GM21447 (cell line): ENCODE data around the gene RGS7.
"Not testable (repeated sequence)": the region's sequence is repeated elsewhere in the genome, so short reads cannot be mapped to it uniquely, and the experiment has no call there.

Source experiments
- ATAC-seq: cut with Tn5 transposase; IDR thresholded peaks from one replicate; pipeline ENCODE4 v1.9.1; 2021; ENCODE audit not compliant: unreplicated experiment

The RGS7 gene

GRCh38 chr1:241274693-241275092 is 82.3 kb downstream of the RGS7 start:
- no peak for ATAC-seq

- no peak for ATAC-seq
These were observed 84.2 kb downstream of the RGS7 start for GRCh38 chr1:241272828-241273227.

DNA sequence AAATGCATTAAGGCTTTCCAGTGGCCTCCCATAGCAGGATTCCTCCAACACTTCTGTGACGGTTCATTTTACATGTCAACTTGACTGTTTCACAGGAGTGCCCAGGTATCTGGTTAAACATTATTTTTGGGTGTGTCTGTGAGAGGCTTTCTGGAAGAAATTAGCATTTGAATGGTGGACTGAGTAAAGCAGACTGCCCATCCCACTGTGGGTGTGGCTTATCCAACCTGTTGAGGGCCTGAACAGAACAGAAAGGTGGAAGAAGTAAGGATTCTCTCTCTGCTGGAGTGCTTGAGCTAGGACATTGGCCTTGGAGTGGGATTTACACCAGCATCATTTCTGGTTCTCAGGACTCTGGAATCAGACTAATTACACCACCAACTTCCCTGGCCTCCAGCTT is 85.6 kb downstream of the RGS7 start:
- no peak for ATAC-seq

DNA sequence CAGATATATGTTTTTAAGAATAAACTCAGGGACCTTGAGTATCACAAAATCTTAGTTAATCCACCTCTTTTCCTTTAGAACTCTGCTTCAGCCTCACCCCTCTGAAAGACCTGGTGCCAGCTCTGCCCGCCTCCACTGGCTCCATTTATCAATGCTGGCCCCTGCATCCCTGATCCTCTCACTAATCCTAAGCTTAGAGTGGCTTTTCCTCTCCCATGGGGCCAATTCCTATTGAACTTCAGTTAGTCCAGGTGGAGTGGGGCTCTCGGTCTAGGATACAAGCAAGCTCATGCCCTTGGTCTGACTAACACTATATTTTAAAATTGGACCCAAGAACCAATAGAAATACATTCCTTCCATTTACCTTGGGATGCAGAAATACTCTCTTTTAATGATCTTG is 87.0 kb downstream of the RGS7 start:
- ATAC-seq, result no peak

GRCh38 chr1:241269116-241269515 is 87.9 kb downstream of the RGS7 start:
- no peak for ATAC-seq

DNA sequence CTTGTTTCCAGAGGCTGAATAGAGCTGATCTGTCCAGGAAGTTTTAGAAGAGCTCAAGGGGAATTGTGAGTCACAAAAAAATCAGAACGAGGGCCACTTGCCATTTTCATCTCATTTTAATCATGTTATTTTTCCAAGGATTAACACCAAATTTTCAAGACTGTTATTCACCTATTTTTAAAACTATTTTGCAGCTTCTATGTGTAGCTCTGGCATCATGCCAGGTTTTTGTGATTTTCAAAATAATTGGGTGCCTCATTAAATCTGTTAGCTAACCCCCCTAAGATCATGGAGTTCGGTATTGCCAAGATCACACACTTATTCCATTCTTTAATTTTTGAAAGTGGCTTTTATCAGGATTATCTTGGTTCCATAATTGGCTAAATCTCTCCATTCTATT is 90.9 kb downstream of the RGS7 start:
- ATAC-seq, result no peak

GRCh38 chr1:241265428-241265827 is 91.6 kb downstream of the RGS7 start:
- ATAC-seq, result no peak

GRCh38 chr1:241263346-241263745 is 93.7 kb downstream of the RGS7 start:
- no peak for ATAC-seq

DNA sequence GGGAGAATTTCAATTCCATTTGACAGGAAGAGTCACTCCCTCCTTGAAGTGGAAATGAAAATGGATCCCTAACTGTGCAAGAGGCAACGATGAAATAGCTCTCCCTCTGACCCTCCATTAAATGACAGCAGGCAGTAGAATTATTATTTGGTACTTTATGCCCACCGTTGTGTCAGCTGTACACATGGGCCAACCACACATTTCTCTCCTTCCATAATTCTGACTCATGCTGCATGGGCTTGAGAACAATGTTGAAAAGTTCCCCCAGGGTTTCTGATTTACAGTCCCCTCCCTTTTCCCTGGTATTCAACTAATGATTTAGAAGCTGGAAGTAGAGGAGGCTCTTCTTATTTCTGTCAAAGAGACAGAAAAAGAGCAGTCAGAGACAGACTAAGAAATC is 103.5 kb downstream of the RGS7 start:
- ATAC-seq, result no peak

DNA sequence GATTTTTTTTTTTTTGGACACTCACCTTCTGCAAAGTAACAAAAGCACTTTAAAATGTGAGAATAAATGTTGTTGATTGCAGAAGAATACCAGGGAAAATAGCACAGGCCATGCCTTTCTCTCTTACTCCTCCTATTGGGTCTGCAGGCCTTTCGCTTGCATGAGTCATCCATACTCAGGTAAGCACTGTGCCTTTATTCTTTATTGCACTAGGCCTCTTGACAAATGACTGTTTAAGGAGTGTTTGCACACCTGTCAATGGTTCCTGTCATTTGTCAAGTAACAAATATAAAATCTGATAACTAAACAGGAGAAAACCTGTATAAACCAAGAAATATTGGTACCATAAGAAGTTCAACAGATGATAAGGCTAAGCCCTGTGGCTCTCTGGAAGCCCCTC is 106.5 kb downstream of the RGS7 start:
- ATAC-seq, result no peak

DNA sequence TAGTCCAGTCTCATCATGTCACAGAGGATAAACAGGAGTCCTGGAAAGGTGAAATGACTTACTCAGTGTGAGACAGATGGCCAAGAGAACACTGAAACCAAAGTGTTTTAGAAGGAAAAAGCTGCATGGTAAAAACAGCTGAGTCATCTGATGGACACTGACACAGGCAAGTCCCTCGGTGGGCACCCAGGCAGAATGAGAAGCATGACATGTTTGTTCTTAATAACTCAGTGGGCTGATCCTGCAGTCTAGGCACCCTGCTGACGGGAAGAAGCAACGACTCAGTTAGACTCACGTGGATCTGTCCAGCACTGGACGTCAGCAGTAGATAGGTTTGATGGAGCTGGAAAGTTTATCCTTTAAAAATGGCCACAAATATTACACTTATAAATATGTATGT is 116.9 kb downstream of the RGS7 start:
- ATAC-seq, result no peak

- no peak for ATAC-seq
These were observed 119.1 kb downstream of the RGS7 start for GRCh38 chr1:241237873-241238272.

- no peak for ATAC-seq
These were observed 121.6 kb downstream of the RGS7 start for GRCh38 chr1:241235256-241235897.

DNA sequence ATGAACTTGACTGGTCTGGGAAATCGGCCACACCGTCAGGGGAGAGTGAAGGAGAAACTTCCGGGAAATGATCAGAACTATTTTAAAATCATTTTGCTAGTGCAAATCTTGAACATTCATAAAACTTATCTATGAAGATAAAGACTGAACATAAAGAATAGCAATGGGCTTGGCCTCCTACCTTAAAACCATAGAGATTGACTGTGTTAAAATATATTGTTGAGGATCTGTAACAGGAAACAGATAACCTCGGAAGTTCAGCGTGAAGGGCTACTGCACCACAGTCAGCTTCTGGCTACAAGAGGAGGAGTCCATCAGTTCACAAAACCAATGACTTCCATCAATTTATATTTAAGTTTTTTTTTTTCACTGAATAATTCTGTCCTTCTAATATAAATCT is 127.3 kb downstream of the RGS7 start:
- no peak for ATAC-seq

DNA sequence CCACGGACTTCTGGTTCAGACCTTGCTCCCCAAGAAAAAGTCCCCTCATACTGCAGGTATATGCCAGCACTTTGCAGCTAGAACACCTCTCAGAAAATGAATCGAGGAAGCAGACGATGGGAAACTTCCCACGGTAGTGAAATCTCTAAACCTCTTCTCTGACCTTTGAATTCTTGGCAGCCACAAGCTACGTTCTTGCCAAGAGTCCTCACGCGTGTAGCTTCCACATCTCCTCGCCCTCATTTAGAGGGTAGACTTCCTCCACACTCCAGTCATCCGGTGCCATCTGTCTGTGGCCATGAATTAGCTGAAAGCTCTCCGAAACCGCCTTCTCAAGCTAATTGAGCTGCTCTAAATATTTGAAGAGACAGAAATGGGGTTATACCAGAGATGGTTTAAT is 127.8 kb downstream of the RGS7 start:
- ATAC-seq, result no peak

DNA sequence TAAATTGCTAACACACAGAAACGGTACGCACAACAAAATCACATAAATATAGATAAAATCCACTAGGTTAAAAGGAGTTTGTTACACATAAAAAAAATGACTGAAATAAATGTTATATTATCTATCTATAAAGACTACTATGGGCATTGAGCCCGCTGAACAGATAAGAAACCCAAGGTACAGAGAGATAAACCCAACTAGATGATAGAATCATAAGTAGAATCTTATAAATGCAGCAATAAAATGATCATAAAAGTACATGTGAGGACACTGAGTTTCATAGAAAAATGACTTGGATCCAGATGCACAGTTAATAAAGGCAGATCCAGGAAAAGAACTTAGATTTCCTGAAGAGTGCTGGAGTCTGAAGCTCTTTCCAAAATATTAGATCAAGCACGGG is 128.7 kb downstream of the RGS7 start:
- ATAC-seq, result no peak

DNA sequence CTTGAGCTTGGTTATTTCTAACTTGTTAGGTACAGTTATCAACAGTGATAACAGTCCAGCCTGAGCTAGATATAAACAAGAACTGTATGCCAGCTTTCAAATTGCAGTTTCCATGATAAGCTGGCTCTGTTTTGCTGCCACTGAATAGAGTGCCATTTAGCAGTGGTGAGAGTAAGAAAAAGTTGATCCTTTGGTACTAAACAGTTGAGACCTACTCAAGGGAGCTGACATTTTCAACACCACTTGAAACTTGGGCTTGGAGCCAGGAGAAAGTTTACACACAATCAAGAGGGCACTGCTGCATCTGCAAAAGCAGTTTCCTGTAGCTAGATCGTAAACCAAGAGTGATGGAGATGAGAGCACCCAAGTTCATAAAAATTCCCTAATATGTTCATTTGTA is 131.3 kb downstream of the RGS7 start:
- no peak for ATAC-seq

DNA sequence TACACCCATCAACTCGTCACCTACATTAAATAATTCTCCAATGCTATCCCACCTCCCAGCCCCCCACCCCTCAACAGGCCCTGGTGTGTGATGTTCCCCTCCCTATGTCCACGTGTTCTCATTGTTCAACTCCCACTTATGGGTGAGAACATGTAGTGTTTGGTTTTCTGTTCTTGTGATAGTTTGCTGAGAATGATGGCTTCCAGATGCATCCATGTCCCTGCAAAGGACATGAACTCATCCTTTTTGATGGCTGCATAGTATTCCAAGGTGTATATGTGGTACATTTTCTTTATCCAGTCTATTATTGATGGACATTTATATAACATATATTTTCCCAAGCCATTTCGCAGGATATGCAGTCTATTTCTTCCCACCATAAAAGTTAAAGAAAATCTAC is 132.8 kb downstream of the RGS7 start:
- not testable (repeated sequence) for ATAC-seq

DNA sequence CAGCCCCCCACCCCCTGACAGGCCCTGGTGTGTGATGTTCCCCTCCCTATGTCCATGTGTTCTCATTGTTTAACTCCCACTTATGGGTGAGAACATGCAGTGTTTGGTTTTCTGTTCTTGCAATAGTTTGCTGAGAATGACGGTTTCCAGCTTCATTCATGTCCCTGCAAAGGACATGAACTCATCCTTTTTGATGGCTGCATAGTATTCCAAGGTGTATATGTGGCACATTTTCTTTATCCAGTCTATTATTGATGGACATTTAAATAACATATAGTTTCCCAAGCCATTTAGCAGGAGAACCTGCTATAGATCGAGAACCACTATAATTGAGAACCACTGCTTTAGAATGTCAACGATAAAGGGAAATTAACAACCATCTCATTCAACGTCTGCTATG is 134.2 kb downstream of the RGS7 start:
- ATAC-seq, result not testable (repeated sequence)

GRCh38 chr1:241221319-241221718 is 135.7 kb downstream of the RGS7 start:
- ATAC-seq, result no peak

GRCh38 chr1:241220913-241221312 is 136.1 kb downstream of the RGS7 start:
- ATAC-seq, result not testable (repeated sequence)

- ATAC-seq, result no peak
These were observed 137.6 kb downstream of the RGS7 start for GRCh38 chr1:241219449-241219848.

DNA sequence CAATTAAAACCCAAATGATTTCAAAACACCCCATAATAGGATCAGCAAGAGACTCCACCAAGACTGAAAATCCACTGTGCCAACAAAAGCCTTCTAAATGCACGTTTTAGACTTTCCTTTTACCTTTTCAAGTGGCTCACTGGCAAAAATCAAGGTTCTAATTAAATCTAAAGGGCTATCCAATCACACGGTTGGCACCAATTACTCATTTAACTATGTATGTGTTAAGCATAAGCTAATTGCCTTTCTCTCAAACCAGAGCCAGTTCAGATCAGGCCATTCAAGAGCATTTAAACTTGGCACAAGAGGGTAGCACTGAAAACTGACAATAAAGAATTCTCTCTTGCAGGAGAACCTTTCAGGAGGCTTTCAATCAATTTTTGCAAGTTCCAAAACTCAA is 139.5 kb downstream of the RGS7 start:
- ATAC-seq, result no peak

DNA sequence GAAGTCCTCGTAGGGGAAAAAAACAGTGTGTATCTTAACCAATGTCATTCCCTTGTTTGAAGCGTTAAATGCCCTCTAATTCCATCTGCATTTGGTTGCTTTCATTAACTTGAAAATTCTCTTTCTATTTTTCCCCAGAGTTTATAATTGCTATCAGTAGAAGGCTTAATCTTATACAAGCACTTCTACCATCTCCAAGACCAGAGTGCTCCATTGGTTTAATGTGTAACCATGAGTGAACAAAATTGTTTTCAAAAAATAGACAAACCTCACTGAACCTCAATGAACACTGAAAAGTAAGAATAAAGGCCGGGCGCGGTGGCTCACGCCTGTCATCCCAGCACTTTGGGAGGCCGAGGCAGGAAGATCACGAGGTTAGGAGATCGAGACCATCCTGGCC is 141.3 kb downstream of the RGS7 start:
- ATAC-seq, result no peak
